ENCODE data around the gene PEA15.

PEA15 gene

GRCh38 chr1:160209321-160210046 is 4.3 kb downstream of the PEA15 start:
- DNase-seq: no peak

GRCh38 chr1:160210561-160210960 is 5.4 kb downstream of the PEA15 start:
- no peak for DNase-seq

GRCh38 chr1:160211046-160211790 is 6.0 kb downstream of the PEA15 start:
- DNase-seq: no peak

GRCh38 chr1:160214481-160215140 is 9.4 kb downstream of the PEA15 start:
- no peak for DNase-seq

GRCh38 chr1:160216301-160216700 is 11.1 kb downstream of the PEA15 start:
- DNase-seq: no peak

- DNase-seq: no peak
Measured at GRCh38 chr1:160217481-160218051, 12.4 kb downstream of the PEA15 start.

GRCh38 chr1:160219062-160219929 is 14.1 kb downstream of the PEA15 start:
- DNase-seq: no peak

- DNase-seq: no peak
Measured at GRCh38 chr1:160220301-160220700, 15.1 kb downstream of the PEA15 start.

- no peak for DNase-seq
Measured at GRCh38 chr1:160221089-160221488, 15.9 kb downstream of the PEA15 start.

GRCh38 chr1:160222546-160222945 is 17.4 kb downstream of the PEA15 start:
- no peak for DNase-seq

- no peak for DNase-seq
Measured at GRCh38 chr1:160224606-160225005, 19.4 kb downstream of the PEA15 start.

- no peak for DNase-seq
Measured at GRCh38 chr1:160225345-160225744, 20.2 kb downstream of the PEA15 start.

- DNase-seq: no peak
Measured at GRCh38 chr1:160226623-160227022, 21.4 kb downstream of the PEA15 start.

GRCh38 chr1:160227034-160227433 is 21.9 kb downstream of the PEA15 start:
- no peak for DNase-seq

- no peak for DNase-seq
Measured at GRCh38 chr1:160227561-160227960, 22.4 kb downstream of the PEA15 start.

GRCh38 chr1:160228431-160228830 is 23.2 kb downstream of the PEA15 start:
- DNase-seq: no peak

GRCh38 chr1:160232911-160233310 is 27.7 kb downstream of the PEA15 start:
- no peak for DNase-seq

GRCh38 chr1:160236806-160237205 is 31.6 kb downstream of the PEA15 start:
- DNase-seq: no peak

GRCh38 chr1:160237558-160237957 is 32.4 kb downstream of the PEA15 start:
- DNase-seq: no peak

- no peak for DNase-seq
Measured at GRCh38 chr1:160238408-160238807, 33.2 kb downstream of the PEA15 start.

- no peak for DNase-seq
Measured at GRCh38 chr1:160239582-160240299, 34.6 kb downstream of the PEA15 start.

GRCh38 chr1:160243767-160244166 is 38.6 kb downstream of the PEA15 start:
- no peak for DNase-seq

Measured in activated CD4-positive, alpha-beta T cell treated with anti-CD3 and anti-CD28 coated beads, Interleukin-2, amount 50 U/mL, for 48 hours (primary cell).